HG02623 (cell line): ENCODE measurements around the gene KRTAP3-2.
"Not testable (repeated sequence)": the region's sequence is repeated elsewhere in the genome, so short reads cannot be mapped to it uniquely, and the experiment has no call there.

Experiments used
- ATAC-seq: cut with Tn5 transposase; IDR thresholded peaks from one replicate; pipeline ENCODE4 v1.9.1; 2021; ENCODE audit warnings: moderate library complexity; ENCODE audit not compliant: unreplicated experiment

Gene KRTAP3-2

DNA sequence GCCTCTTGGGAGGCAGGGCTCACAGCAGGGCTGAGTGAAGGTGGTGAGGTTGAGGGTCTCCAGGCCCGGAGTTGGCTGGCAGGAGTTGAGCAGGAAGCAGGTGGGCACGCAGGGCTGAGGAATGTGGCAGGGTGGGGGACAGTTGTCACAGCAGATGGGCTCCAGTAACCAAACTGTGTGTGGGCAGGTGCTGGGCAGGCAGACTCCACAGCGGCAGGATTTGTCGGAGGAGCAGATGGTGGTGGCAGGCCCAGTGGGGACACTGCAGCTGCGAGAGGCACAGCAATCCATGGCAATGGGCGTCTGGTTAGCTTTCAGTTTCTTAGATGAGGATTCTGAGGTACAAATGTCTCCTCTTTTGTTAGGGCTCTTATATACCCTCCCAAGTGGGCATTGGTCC lies at the start of gene KRTAP3-2:
Gene KRTAP3-2, minus strand, starts transcription at position 344 of the 400 bp plus-strand sequence. Its CDS starts 53 bp downstream, at position 291.
- not testable (repeated sequence) for ATAC-seq

- no peak for ATAC-seq
These were observed 49.4 kb upstream of the KRTAP3-2 start for GRCh38 chr17:41049110-41049509.

GRCh38 chr17:41048441-41048840 lies 48.7 kb upstream of the KRTAP3-2 start:
- no peak for ATAC-seq

- ATAC-seq, result not testable (repeated sequence)
These were observed 47.2 kb upstream of the KRTAP3-2 start, which contains the start of gene KRTAP2-1 for GRCh38 chr17:41046735-41047465. Gene KRTAP2-1 (minus strand): TSS chr17:41047316. CDS start chr17:41047267, 49 bp downstream.

DNA sequence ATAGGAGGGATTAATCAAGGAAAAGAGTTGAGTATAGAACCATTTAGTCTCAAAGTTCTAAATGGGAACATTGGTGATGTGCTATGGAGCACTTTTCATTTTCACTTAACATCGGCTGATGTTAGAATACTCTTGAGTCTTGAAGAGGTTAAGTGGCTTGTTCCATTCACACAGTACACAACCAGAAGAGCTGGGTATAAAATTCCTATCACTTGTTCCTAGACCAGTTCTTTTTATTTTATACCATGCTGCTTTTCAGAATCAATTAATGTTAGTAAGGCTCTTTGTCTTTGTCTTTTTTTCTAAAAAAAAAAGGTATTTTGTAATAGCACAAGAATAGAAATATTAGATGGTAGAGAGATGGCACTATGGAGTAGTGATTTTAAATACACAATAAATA lies 43.2 kb upstream of the KRTAP3-2 start:
- no peak for ATAC-seq

- not testable (repeated sequence) for ATAC-seq
These were observed 41.3 kb upstream of the KRTAP3-2 start, which contains the start of gene KRTAP1-1 for GRCh38 chr17:41040783-41041571. Gene KRTAP1-1 (minus strand): TSS chr17:41041450. CDS start chr17:41041397, 53 bp downstream.

GRCh38 chr17:41037853-41038350 lies 38.2 kb upstream of the KRTAP3-2 start:
- no peak for ATAC-seq

GRCh38 chr17:41034346-41034935 lies 34.7 kb upstream of the KRTAP3-2 start, which contains the start of gene KRTAP1-3:
Gene KRTAP1-3 (minus strand): TSS chr17:41034874. CDS start chr17:41034821, 53 bp downstream.
- ATAC-seq, result not testable (repeated sequence)

DNA sequence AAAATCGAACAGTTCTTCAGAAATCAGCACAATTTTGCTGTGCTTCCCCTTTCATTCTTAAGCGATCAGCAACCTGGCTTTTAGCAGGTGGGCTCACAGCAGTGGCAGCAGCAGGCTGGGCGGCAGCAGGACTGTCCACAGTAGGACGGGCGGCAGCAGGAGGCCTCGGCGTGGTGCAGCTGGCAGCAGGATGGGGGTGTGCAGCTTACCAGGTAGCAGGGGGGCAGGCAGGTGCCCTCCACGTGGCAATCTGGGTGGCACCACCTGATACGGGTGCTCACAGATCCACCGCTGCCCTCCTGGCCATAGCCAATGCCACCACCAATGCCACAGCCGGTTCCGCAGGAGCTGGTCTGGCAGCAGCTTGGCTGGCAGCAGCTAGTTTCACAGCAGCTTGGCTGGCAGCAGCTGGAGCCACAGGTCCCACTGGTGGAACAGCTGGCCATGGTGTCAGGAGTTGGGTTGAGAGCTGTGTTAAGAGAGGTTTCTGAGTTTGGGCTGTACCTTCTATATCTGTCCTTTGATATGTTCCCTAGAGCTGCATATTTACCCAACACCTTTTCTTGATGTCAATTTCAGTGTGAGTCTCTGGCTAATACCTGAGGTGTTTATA lies 30.0 kb upstream of the KRTAP3-2 start, which contains the start of gene KRTAP1-4:
Gene KRTAP1-4, minus strand, starts transcription at position 563 of the 613 bp plus-strand sequence. Its CDS starts 117 bp downstream, at position 446.
- ATAC-seq, result no peak

DNA sequence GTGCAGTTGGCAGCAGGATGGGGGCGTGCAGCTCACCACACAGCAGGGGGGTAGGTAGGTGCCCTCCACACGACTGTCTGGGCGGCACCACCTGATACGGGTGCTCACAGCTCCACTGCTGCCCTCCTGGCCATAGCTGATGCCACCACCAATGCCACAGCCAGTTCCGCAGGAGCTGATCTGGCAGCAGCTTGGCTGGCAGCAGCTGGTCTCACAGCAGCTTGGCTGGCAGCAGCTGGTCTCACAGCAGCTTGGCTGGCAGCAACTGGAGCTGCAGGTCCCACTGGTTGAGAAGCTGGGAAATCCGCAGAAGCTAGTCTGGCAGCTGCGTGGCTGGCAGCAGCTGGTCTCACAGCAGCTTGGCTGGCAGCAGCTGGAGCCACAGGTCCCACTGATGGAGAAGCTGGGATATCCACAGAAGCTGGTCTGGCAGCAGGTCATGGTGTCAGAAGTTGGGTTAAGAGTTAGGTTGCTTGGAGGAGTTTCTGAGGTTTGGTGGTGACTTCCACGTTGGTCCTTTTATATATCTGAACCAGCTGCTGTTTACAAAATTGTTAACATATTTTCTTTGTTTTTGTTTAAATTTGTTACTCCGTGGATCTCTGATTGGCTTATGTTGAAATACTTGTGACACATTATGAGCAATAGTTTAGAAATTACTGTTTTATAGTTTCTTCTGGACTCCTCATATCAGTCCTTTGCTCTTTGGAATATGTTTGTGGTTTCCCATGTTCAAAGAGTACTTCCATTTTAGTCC lies 27.2 kb upstream of the KRTAP3-2 start, which contains the start of gene KRTAP1-5:
Gene KRTAP1-5, minus strand, starts transcription at position 494 of the 757 bp plus-strand sequence. Its CDS starts 53 bp downstream, at position 441.
- ATAC-seq, result no peak

- no peak for ATAC-seq
These were observed 25.0 kb upstream of the KRTAP3-2 start for GRCh38 chr17:41024697-41025096.

GRCh38 chr17:41020336-41020735 lies 20.6 kb upstream of the KRTAP3-2 start:
- ATAC-seq, result no peak

- ATAC-seq, result no peak
These were observed 19.7 kb upstream of the KRTAP3-2 start for GRCh38 chr17:41019415-41019814.

- no peak for ATAC-seq
These were observed 18.8 kb upstream of the KRTAP3-2 start for GRCh38 chr17:41018541-41018940.

- ATAC-seq, result no peak
These were observed 17.0 kb upstream of the KRTAP3-2 start for GRCh38 chr17:41016578-41017215.

DNA sequence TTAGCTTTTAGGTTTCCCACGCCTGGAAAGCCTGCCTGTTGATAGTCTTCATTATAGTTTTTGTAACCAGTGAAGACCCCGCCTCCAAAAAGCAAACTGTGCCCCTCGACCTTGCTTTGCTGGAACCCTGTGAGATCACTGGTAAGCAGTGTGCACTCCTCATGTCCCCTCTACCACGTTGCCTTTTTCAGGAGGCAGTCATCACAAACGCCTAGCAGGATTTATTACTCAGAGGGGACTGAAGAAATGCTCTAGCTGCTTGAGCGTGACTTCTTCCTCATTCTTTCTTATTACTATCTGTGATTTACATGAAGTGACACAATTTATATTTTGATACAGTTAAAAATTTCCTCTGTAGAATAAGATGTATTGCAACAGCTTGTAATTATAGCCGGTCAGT lies 15.7 kb upstream of the KRTAP3-2 start:
- ATAC-seq, result no peak

GRCh38 chr17:41013606-41014005 lies 13.9 kb upstream of the KRTAP3-2 start:
- ATAC-seq, result no peak

GRCh38 chr17:41013181-41013580 lies 13.5 kb upstream of the KRTAP3-2 start:
- no peak for ATAC-seq
